ENCODE data around the gene ZC3H10. TPM values are rescaled to one million over a fixed set of nuclear protein-coding genes. Genes with fewer than 3 reads are reported as not detected.
A peak's percentile ranks its signal among the peaks of the same experiment; 100 is the strongest.
"Not testable (repeated sequence)": the region's sequence is repeated elsewhere in the genome, so short reads cannot be mapped to it uniquely, and the experiment has no call there.

Gene ZC3H10
- total and polyA plus RNA-seq, 2 experiments from 2014 or later = 2.7 to 5.4 TPM

- peak overlapping the region; percentile 94 for H3K27ac ChIP-seq (ENCODE audit: low read depth)
- not testable (repeated sequence) for ATAC-seq; H3K27me3 ChIP-seq (ENCODE audit: insufficient read depth); H3K9me3 Mint-ChIP-seq; H3K9me2 ChIP-seq (ENCODE audit: insufficient read depth); H4K20me1 ChIP-seq (replicated peaks; ENCODE audit: insufficient read depth); H2AFZ ChIP-seq; DNase-seq (ENCODE audit: low spot score)
- H3K36me3 Mint-ChIP-seq (ENCODE audit: low read depth) = peaks cover 55% of the 10 kb centered on the region
- peak overlapping the region; percentile 76 for H3K4me2 ChIP-seq
- H3K4me3 Mint-ChIP-seq = peak overlapping the region; percentile 92
- peaks cover 46% of the 10 kb centered on the region for H3K27me3 Mint-ChIP-seq (ENCODE audit: insufficient read depth, low read depth, poor library complexity)
- H3K79me2 ChIP-seq (replicated peaks; ENCODE audit: insufficient read depth) = peaks cover 44% of the 10 kb centered on the region
- H3K4me1 ChIP-seq (ENCODE audit: insufficient read depth) = peaks cover 38% of the 10 kb centered on the region
- peaks cover 38% of the 10 kb centered on the region for H3F3A ChIP-seq (replicated peaks; ENCODE audit: low read depth)
- H3K36me3 ChIP-seq (ENCODE audit: insufficient read depth) = peaks cover 22% of the 10 kb centered on the region
- peak overlapping the region; percentile 57 for H3K4me3 ChIP-seq
- H3K4me1 Mint-ChIP-seq = peaks cover 49% of the 10 kb centered on the region
- H3K27ac Mint-ChIP-seq = peak overlapping the region; percentile 99
Observed at GRCh38 chr12:56156464-56157200, 38.6 kb downstream of the ZC3H10 start.

GRCh38 chr12:56157201-56158028 lies 39.3 kb downstream of the ZC3H10 start:
- H2AFZ ChIP-seq = 0 out of 2 replicates have a peak overlapping the region, but pooled peaks have one; percentile 16
- ATAC-seq = peak; percentile 21
- peaks cover 27% of the 10 kb centered on the region for H3K36me3 ChIP-seq (ENCODE audit: insufficient read depth)

More at GRCh38 chr12:56157201-56158028, 39.3 kb downstream of the ZC3H10 start:
- peak overlapping the region; percentile 99 for H3K27ac Mint-ChIP-seq
- peak; percentile 94 for DNase-seq (ENCODE audit: low spot score)
- peaks cover 56% of the 10 kb centered on the region for H3K4me1 Mint-ChIP-seq
- Histone ChIP-seq H3K27me3 (ENCODE audit: insufficient read depth) (no peaks in the 10 kb centered on the region), H3F3A (replicated peaks; ENCODE audit: low read depth) (peaks cover 39% of the 10 kb centered on the region), H3K79me2 (replicated peaks; ENCODE audit: insufficient read depth) (peaks cover 44% of the 10 kb centered on the region), H3K4me2 (peak overlapping the region; percentile 76), H3K4me1 (ENCODE audit: insufficient read depth) (peaks cover 46% of the 10 kb centered on the region), H3K4me3 (peak overlapping the region; percentile 57), H3K9me2 (ENCODE audit: insufficient read depth) (no peaks in the 10 kb centered on the region), H4K20me1 (replicated peaks; ENCODE audit: insufficient read depth) (peaks cover 13% of the 10 kb centered on the region; the same call in 1 of the 2 replicates), H3K27ac (ENCODE audit: low read depth) (peak overlapping the region; percentile 94)
- H3K4me3 Mint-ChIP-seq = peak overlapping the region; percentile 92
- H3K9me3 Mint-ChIP-seq = no peaks in the 10 kb centered on the region; the same call in none of the 3 replicates
- peaks cover 46% of the 10 kb centered on the region for H3K27me3 Mint-ChIP-seq (ENCODE audit: insufficient read depth, low read depth, poor library complexity)
- H3K36me3 Mint-ChIP-seq (ENCODE audit: low read depth) = peaks cover 63% of the 10 kb centered on the region
- TF ChIP-seq ZNF114 (CRISPR knock-in tag; IDR thresholded peaks at IDR 0.05) (no peak), POLR2AphosphoS5 (IDR thresholded peaks at IDR 0.05; ENCODE audit: low read depth) (peak; percentile 60), ZNF331 (CRISPR knock-in tag; IDR thresholded peaks at IDR 0.05; ENCODE audit: low read depth) (no peak), STAT1 (IDR thresholded peaks at IDR 0.05; ENCODE audit: unreplicated experiment) (no peak), CTCF (conservative IDR thresholded peaks at IDR 0.05; ENCODE audit: low read depth in 2 of 2) (peak; percentile 47 to 68), CREB1 (CRISPR knock-in tag; IDR thresholded peaks at IDR 0.05; ENCODE audit: low read depth) (peak; percentile 13; the same call in 1 of the 2 replicates), REST (IDR thresholded peaks at IDR 0.05; ENCODE audit: unreplicated experiment) (no peak), NANOG (IDR thresholded peaks at IDR 0.05; ENCODE audit: borderline replicate concordance) (no peak), EZH2phosphoT487 (IDR thresholded peaks at IDR 0.05; ENCODE audit: unreplicated experiment) (no peak)
- TF ChIP-seq, protein P1, sequence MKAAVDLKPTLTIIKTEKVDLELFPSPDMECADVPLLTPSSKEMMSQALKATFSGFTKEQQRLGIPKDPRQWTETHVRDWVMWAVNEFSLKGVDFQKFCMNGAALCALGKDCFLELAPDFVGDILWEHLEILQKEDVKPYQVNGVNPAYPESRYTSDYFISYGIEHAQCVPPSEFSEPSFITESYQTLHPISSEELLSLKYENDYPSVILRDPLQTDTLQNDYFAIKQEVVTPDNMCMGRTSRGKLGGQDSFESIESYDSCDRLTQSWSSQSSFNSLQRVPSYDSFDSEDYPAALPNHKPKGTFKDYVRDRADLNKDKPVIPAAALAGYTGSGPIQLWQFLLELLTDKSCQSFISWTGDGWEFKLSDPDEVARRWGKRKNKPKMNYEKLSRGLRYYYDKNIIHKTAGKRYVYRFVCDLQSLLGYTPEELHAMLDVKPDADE (IDR thresholded peaks at IDR 0.05) = no peak
